Epithelial cell of proximal tubule (primary cell): ENCODE data around the gene PBOV1. TPM values are rescaled to one million over a fixed set of nuclear protein-coding genes. Genes with fewer than 3 reads are reported as not detected.

Experiments used
- DNase-seq: peaks from one replicate; pipeline ENCODE4 v3.0.0-alpha.2; 2011; ENCODE audit warnings: low read depth
- H3K4me3 ChIP-seq: 2 replicates; pipeline ENCODE4 v1.5.1; 2011; ENCODE audit warnings: low read depth, mild to moderate bottlenecking, low read length
- CTCF ChIP-seq: conservative IDR thresholded peaks from 2 replicates; pipeline ENCODE4 v1.5.1; 2012; ENCODE audit warnings: low read depth, mild to moderate bottlenecking, low read length
- total RNA-seq: library from RNA; depleted of rRNA; stranded (reverse); fragments of >200 nt; gene quantifications from 2 replicates; pipeline ENCODE4 v1.2.3, GENCODE V29; 2015

PBOV1 gene
- total RNA-seq, 1 donor from 2014 or later, result not detected

GRCh38 chr6:138239774-138240173 lies 21.5 kb upstream of the PBOV1 start:
- H3K4me3 ChIP-seq, result no peak overlapping the region
- no peak for TF ChIP-seq CTCF
- no peak for DNase-seq

DNA sequence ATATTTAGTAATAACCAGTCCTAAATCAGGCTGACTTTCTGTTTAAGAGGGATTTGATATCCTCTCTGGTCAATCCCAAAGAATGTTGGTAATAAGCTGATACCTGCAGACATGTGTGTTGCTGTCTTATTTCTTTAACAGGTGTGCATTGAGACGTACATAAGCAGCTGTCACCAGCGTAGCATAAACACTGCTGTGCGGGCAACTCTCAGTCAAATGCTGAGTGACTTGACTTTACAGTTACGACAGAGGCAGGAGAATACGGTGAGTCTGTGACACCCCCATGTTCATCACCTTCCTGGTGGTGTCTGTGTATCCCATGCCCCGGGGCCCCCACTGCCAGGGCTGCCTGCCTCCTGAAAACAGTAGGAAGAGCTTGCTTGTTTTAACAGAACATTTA lies 20.1 kb upstream of the PBOV1 start:
- H3K4me3 ChIP-seq, result no peak overlapping the region
- DNase-seq, result no peak
- TF ChIP-seq CTCF, result no peak

- no peak for TF ChIP-seq CTCF
- no peak overlapping the region for H3K4me3 ChIP-seq
- DNase-seq, result no peak
These were observed 19.2 kb upstream of the PBOV1 start for GRCh38 chr6:138237463-138237862.

DNA sequence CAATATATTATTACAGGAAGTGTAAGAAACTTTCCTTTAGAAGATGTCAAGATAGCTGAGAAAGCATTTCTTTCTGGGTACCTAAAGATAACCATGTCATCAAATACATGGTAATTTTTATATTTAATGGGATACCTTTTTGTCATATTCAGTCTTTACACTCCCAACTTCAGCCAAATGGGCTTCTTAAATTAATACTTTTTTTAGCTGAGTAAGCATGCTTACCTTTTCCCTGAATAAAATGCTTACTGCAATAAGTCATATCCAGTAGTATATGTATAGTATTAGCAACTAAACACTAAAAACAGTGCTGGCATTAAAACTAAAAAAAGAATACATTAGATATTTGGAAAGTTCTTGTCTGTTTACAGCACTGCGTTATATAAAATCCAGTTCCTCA lies 17.4 kb upstream of the PBOV1 start:
- H3K4me3 ChIP-seq, result no peak overlapping the region
- TF ChIP-seq CTCF, result no peak
- DNase-seq, result no peak

DNA sequence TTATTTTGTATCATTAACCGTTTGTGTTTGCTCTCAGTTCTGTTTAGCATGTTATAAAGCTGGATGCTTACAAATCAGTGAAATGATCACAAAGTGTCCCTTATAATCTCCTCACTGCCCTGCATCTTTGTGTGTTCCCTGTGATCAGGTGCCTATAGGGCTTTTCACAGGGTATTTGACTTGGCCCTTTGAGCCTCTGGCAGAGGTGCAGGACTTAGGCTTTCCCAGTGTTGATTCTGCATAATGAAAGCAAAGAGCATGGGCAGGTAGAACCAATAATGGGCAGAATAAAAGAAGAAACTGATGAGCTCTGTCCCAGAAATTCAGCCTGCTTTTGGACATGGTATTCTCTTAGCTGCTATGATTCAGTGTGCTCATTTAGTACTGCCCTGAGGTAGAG lies 16.9 kb upstream of the PBOV1 start:
- DNase-seq, result no peak
- no peak for TF ChIP-seq CTCF
- H3K4me3 ChIP-seq, result no peak overlapping the region

DNA sequence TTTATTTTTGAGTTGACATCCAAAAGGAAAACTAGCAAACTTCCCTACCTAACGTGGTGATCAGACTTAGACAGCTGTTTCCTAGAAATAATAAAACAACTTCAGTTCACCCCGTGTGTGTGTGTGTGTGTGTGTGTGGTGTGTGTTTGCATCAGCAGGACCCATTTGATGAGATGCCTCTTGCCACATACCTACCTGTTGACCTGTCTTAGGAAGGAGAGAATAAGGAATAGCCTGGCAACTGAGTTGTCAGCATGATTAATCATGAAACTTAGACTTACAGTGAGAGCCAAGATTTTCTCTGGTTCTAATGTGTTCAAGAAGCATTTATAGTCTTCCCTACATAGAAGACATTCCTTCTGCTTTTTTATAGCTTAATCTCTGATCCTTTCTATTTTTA lies 16.1 kb upstream of the PBOV1 start:
- no peak overlapping the region for H3K4me3 ChIP-seq
- DNase-seq, result no peak
- no peak for TF ChIP-seq CTCF

- no peak for DNase-seq
- TF ChIP-seq CTCF, result no peak
- H3K4me3 ChIP-seq, result no peak overlapping the region
These were observed 13.1 kb upstream of the PBOV1 start for GRCh38 chr6:138231381-138231886.
